Fibroblast of villous mesenchyme (primary cell): ENCODE measurements around the gene ZNF726. TPM values are rescaled to one million over a fixed set of nuclear protein-coding genes. Genes with fewer than 3 reads are reported as not detected.

Source experiments
- DNase-seq: peaks from one replicate; pipeline ENCODE4 v3.0.0-alpha.2; 2010; ENCODE audit warnings: low read depth
- H3K4me3 ChIP-seq: 2 replicates; pipeline ENCODE4 v1.5.1; 2011; ENCODE audit warnings: low read depth, mild to moderate bottlenecking, low read length
- total RNA-seq: library from RNA; depleted of rRNA; stranded (reverse); fragments of >200 nt; gene quantifications from 2 replicates; pipeline ENCODE4 v1.2.3, GENCODE V29; 2012
- TF ChIP-seq, protein P1 (sequence below): IDR thresholded peaks from 2 replicates; pipeline ENCODE4 v1.5.1; 2012; ENCODE audit warnings: low read depth, mild to moderate bottlenecking, low read length; ENCODE audit not compliant: insufficient read depth

ZNF726 gene
- total RNA-seq, 1 donor: 4.3 TPM

DNA sequence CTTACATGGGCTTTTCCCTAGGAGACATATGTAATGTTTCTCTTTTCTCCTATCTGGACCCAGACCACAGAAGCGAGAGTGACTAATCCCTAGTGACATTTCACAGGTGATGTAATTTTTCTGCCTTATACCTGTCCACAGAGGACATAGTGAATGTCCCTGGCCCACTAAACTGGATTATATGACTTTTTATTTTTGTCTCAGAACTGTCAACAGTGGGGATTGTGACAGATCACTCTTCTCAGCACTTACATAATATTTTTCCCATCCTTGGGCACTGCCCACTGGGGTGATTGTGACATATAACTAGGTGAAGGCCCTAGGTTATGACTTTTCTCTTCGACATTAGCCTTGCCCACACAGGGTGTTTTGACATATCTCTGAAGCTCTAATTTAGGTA is 7.9 kb upstream of the ZNF726 start:
- DNase-seq: no peak
- TF ChIP-seq, protein P1, sequence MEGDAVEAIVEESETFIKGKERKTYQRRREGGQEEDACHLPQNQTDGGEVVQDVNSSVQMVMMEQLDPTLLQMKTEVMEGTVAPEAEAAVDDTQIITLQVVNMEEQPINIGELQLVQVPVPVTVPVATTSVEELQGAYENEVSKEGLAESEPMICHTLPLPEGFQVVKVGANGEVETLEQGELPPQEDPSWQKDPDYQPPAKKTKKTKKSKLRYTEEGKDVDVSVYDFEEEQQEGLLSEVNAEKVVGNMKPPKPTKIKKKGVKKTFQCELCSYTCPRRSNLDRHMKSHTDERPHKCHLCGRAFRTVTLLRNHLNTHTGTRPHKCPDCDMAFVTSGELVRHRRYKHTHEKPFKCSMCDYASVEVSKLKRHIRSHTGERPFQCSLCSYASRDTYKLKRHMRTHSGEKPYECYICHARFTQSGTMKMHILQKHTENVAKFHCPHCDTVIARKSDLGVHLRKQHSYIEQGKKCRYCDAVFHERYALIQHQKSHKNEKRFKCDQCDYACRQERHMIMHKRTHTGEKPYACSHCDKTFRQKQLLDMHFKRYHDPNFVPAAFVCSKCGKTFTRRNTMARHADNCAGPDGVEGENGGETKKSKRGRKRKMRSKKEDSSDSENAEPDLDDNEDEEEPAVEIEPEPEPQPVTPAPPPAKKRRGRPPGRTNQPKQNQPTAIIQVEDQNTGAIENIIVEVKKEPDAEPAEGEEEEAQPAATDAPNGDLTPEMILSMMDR: no peak
- H3K4me3 ChIP-seq: no peak overlapping the region

DNA sequence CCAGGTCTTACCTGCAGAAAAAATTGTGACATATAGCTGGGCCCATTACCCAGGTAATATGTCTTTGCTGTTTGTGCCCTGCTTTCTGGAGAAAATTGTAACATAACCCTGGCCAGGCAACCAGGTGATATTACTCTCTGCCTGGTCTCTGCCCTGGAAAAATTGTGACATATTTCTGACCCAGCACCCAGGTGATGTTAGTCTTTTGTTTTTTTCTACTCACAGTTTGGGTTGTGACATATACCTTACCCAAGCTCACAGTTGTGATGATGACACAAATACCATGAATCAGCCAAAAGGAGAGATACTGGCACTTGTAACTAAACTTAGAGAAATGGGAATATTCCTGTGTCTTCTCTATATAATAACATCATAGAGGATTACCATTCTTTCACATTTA is 6.5 kb upstream of the ZNF726 start:
- DNase-seq: no peak
- H3K4me3 ChIP-seq: no peak overlapping the region
- TF ChIP-seq, protein P1: no peak

DNA sequence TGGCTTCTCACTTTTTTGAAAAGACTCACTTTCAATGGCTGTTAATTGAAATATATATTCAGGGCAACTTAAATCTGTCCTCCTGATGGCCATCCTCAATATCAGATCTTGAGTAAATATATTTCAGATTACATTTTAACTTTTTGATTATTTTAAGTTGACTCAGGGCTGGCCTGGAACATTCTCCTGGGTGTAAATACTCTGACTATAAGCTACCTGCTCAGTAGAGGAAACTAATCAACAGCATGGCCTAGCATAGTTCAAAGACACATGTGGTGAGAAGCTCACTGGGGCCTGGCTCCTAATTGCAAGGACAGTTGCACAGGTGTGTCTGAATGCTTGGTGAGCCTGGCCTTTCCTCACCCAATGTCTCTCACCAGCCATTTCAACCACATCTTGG is 5.5 kb upstream of the ZNF726 start:
- DNase-seq: no peak
- H3K4me3 ChIP-seq: no peak overlapping the region
- TF ChIP-seq, protein P1: no peak

GRCh38 chr19:23913931-23914330 is 755 bp upstream of the ZNF726 start:
- H3K4me3 ChIP-seq: peak overlapping the region; percentile 95
- no peak for DNase-seq
- TF ChIP-seq, protein P1: no peak

- TF ChIP-seq, protein P1: no peak
- peak; percentile 9 for DNase-seq
- H3K4me3 ChIP-seq: no peak overlapping the region
Measured at GRCh38 chr19:23916991-23917390, 2.3 kb downstream of the ZNF726 start.

GRCh38 chr19:23917856-23918255 is 3.2 kb downstream of the ZNF726 start:
- TF ChIP-seq, protein P1: no peak
- H3K4me3 ChIP-seq: no peak overlapping the region
- DNase-seq: no peak

DNA sequence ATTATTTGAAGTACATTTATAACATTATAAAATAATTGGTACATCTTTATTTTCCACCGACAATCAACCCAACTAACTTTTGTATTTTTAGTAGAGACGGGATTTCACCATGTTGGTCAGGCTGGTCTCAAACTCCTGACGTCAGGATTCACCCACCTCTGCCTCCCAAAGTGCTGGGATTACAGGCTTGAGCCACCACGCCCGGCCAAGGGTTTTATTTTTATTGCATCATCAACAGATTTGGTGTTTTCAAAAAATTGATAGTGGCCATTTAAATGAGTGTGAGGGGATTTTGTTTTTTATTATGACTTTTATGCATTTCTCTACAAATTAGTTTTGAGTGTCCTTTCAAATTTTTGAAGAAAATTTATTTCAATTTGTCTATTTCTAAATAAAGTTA is 10.6 kb downstream of the ZNF726 start:
- DNase-seq: no peak
- TF ChIP-seq, protein P1: no peak
- H3K4me3 ChIP-seq: no peak overlapping the region
